GM15510 (cell line): ENCODE data around the gene TATDN2.
A peak's percentile ranks its signal among the peaks of the same experiment; 100 is the strongest.

Experiments used
- POLR2A ChIP-seq: IDR thresholded peaks from 3 replicates; pipeline ENCODE4 v1.6.1; 2011; ENCODE audit warnings: borderline replicate concordance; ENCODE audit not compliant: insufficient read length; ENCODE audit errors: extremely low read depth

The TATDN2 gene

GRCh38 chr3:10248184-10248983, at the start of gene TATDN2:
TATDN2 (plus strand) TSS chr3:10248459; CDS start chr3:10249201, 742 bp downstream.
- peak; percentile 96 for TF ChIP-seq POLR2A

GRCh38 chr3:10198761-10199649, 49.3 kb upstream of the TATDN2 start:
- TF ChIP-seq POLR2A = peak; percentile 30

GRCh38 chr3:10204921-10205320, 43.3 kb upstream of the TATDN2 start:
- TF ChIP-seq POLR2A = no peak

GRCh38 chr3:10205451-10206165, 42.7 kb upstream of the TATDN2 start:
- no peak for TF ChIP-seq POLR2A

- no peak for TF ChIP-seq POLR2A
Observed at GRCh38 chr3:10206166-10206511, 42.1 kb upstream of the TATDN2 start.

- no peak for TF ChIP-seq POLR2A
Observed at GRCh38 chr3:10213156-10213792, 35.0 kb upstream of the TATDN2 start.

GRCh38 chr3:10215578-10216368, 32.5 kb upstream of the TATDN2 start:
- TF ChIP-seq POLR2A = no peak

GRCh38 chr3:10217359-10217758, 30.9 kb upstream of the TATDN2 start:
- TF ChIP-seq POLR2A = no peak

GRCh38 chr3:10219737-10220136, 28.5 kb upstream of the TATDN2 start:
- no peak for TF ChIP-seq POLR2A

GRCh38 chr3:10223676-10224639, 24.3 kb upstream of the TATDN2 start:
- TF ChIP-seq POLR2A = no peak

- TF ChIP-seq POLR2A = no peak
Observed at GRCh38 chr3:10224794-10225665, 23.2 kb upstream of the TATDN2 start.

GRCh38 chr3:10226293-10226692, 22.0 kb upstream of the TATDN2 start:
- no peak for TF ChIP-seq POLR2A
